Left forelimb (tissue), 1 donor: ENCODE results near the gene UGT1A7.

Experiments used
- DNase-seq: peaks from one replicate; pipeline ENCODE4 v3.0.0-alpha.2; 2018; ENCODE audit warnings: low spot score

UGT1A7 gene

DNA sequence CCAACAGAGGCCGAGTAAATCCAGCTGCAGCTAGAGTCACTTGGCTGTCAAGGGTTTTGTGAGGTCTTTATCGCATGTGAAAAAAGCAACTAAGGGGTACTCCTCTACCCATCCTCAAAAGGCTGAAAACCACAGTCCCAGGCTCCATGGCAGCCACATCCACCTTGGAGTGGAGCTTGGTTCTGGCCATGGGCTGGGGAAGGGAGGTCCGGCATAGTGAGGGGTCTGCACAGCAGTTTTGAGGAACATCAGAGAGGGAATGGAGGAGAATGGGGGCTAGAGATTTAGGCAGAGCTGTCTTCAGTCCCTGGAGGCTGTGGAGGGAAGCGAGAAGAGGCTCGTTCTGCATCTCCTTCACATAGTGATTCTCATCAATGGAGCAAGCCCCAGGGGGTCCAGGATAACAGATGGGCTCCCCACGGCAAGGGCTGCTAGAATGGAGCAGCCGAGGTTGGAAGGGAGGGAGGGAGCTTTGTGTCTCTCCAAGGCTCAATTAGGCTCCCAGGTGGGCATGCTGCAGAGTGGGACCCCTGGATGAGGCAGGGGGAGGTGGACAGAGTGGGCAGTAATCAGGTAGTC, 117.5 kb downstream of the UGT1A7 start:
- peak; percentile 34 for DNase-seq

DNA sequence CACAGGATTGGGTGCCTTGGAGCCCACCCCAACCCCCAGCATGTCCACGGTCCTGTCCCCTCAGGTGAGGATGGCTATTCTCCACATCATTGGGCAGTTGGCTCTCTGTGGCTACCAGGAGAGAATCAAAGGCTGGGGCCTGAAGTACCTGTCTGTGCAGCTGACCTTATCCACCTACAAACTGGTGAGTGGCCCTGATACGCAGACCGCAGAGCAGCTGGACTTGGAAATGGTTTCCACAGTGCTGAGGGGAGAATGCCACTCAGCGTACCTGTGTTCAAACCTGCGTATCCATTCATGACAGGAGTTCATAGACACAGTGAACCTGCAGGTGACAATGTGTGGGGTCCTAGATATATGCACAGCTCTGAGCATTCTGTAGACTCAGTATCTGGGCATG, 118.0 kb downstream of the UGT1A7 start:
- no peak for DNase-seq

DNA sequence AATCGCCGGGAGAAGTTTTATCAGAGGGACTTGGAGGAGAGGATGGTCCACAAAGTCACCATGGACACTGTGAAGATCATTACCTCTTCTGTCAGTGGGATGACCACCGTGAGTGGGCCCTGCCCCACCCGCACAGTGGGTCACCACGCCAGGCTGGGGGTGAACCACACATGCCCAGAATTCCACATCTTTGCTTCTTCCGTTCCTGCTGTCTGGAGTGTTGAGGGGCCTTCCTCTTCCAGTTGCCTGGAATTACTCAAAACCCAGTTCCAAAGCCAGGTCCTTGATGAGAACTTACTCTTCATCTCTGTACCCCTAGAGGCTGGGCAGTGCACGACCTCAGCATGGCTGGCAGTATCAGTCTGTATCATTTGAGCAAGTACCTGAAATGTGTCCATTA, 118.5 kb downstream of the UGT1A7 start:
- DNase-seq: peak; percentile 58

DNA sequence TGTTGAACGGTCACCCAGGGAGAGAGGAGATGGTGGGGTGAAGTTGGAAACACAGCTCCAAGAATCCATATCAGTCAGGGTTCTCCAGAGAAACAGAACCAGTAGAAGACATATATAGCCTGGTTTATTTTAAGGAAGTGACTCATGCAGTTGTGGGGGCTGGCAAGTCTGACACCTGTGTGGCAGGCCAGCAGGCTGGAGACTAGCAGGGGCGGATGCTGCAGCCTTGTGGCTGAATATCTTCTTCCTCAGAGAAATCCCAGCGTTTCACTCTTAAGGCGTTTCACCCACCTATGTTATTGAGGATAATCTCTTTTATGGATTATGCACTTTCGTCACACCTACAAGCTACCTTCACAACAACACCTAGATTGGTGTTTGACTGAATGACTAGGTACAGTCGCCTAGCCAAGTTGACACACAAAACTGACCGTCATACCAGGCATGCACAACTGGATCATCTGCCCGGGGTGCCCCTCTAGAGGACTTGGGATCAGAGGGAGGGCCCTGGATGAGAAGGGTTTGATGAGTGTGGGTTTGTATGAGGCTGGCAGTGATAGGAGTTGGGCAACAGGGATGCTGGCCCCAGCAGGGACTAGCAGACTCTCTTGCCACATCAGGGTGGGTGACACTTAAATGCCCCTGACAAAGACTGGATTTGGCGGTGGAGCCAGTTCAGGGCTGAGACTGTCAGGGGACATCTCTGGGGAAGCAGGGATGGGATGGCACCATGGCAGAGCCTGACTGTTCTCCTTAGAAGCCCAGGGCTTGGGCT, 119.8 kb downstream of the UGT1A7 start:
- no peak for DNase-seq

DNA sequence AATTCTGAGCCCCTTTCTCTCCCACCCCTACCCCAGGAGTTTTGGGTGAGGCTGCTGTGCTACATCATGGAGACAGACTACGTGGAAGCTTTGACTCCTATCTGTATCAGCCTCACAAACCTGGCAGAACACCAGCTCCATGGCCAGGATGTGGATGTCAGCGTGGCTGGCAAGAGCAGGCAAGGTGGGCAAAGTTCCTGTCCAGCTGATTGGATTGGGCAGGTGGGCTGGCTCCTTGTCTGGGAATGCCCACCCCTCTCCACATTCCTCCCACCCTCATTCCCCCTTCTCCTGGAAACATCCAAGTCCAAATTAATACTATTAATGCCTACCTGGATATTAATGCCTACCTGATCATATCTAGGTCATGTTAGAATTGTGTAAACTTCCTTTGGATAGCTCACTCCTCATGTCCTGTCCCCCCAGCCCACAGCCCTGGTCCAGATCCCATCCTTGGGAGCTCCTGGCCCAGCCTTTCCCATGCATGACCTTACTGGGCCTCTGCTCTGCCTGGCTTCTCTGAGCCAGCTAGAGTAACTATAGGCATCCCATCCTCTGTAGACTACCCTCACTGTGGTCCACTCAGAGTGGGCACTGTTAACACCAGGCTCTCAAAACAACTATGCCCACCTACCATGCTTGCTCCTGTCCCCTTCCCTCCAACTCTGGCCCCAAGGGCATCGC, 120.6 kb downstream of the UGT1A7 start:
- no peak for DNase-seq

GRCh38 chr2:233803292-233803911, 121.7 kb downstream of the UGT1A7 start:
- peak; percentile 55 for DNase-seq

GRCh38 chr2:233803994-233804393, 122.3 kb downstream of the UGT1A7 start:
- peak; percentile 45 for DNase-seq

DNA sequence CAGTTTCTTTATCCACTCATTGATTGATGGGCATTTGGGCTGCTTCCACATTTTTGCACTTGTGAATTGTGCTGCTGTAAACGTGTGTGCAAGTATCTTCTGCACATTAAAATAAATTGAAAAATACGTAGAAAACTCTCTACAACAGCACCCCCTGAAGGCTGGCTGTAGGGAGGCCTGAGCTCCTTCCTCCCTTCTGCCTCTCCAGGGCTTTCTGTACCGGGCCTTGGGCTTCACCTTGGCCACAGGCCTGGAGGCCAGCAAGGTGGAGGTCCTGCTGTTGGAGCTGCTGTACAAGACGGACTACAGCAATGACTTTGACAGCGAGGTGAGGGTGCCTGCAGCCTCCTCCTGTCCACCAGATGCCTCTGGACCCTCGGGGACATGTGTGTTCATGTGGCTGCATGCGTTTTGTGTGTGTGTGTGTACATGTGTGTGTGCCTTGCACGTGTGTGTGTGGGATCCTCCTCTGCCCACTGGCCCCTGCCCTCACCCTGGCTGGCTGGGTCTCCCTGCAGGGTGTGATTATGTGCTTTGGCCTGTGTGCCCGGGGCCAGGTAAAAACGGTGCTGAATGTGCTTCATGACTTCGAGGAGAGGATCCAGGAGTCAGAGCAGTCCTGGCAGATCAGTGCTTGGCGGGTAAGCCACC, 125.6 kb downstream of the UGT1A7 start:
- no peak for DNase-seq

- peak; percentile 55 for DNase-seq
Observed at GRCh38 chr2:233807966-233808935, 126.5 kb downstream of the UGT1A7 start.

DNA sequence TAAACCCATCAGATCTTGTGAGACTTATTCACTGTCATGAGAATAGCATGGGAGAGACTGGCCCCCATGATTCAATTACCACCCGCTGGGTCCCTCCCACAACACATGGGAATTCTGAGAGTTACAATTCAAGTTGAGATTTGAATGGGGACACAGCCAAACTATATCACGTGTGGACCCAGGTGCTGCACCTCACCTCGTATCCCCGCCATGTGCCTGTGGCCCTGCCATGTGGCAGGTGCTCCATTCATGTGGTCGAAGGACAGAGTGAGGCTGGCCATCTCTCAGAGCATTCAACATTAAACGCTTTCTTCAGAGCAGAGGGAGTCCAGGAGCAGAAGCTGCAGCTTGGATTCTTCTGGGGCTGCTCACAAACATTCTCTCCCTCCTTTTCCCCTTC, 128.7 kb downstream of the UGT1A7 start:
- no peak for DNase-seq

DNA sequence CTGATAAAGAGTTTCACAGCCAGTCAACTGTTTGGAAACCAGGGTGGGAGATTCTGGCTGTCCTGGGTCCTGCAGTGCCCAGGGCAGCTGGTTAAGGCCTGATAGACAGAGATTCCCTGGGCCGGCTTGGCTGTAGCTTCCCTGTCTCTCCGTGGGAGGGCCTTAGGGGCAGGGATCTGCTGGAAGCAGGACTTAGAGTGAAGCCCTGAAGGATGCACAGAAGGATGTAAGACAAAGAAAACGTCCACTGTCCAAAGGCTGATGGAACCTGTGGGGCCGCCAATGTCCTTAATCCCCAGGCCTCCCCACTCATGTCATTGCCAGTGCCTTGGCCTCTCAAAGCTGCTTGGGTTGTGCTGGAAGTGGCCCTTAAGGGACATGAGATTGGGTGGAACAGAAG, 129.4 kb downstream of the UGT1A7 start:
- DNase-seq: no peak

GRCh38 chr2:233811732-233812131, 130.0 kb downstream of the UGT1A7 start:
- no peak for DNase-seq

DNA sequence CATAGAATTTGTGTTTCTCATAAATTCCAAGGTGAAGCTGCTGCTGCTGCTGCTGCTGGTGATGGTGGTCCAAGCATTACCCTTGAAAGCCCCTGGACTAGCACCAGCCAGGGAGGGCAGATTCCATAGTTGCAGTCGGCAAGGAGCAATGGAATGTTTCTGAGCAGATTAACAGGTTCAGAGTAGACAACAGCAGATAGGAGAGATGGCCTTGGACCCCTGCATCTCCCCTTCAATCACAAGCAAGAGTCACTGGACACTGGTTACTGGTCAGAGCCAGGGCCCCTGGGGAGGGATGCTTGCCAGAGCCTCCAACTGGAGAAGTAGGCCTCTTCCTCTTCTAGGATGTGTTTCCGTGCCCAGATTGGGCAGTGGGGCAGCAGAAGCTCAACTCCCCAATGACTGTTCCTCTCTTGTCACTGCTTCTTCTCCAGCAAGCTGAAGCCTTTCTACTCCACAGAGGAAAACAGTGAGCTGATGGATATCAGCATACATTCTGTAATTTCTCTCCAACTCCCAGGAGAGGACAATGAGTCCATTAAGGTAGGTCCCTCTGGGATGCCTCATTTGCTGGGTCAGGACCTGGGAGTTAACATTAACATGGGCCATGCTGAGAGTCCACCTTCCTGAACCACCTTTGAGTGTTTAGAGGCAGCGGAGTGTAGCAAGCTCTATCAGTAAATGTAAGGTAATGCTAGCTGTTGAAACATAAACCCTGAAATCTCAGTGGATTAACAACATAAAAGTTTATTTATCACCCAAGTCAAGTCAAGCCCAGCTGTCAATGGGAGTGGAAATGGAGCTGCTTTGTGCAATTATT, 131.7 kb downstream of the UGT1A7 start:
- peak; percentile 33 for DNase-seq

- peak; percentile 18 for DNase-seq
Observed at GRCh38 chr2:233814056-233814835, 132.5 kb downstream of the UGT1A7 start.

- DNase-seq: no peak
Observed at GRCh38 chr2:233815861-233816260, 134.2 kb downstream of the UGT1A7 start.

- no peak for DNase-seq
Observed at GRCh38 chr2:233816334-233816733, 134.6 kb downstream of the UGT1A7 start.

DNA sequence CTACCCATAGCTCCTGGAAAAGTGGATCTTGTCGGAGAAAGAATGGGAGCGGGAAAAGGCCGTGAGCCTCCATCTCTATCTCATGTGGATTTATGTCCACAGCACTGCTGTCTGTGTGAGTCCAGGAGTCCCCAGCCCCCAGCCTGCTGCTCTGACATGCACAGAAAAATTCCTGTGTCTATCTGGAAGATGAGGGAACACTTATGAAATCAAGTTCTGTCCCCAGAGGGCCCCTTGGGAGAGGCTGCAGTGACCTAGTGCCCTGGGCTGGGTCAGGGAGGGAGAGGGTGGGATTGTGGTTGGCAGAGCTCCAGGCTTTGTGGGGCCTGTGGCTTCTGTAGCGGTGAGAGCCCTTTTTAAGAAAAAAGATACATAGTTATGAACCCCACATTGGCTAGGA, 135.1 kb downstream of the UGT1A7 start:
- DNase-seq: peak; percentile 31

DNA sequence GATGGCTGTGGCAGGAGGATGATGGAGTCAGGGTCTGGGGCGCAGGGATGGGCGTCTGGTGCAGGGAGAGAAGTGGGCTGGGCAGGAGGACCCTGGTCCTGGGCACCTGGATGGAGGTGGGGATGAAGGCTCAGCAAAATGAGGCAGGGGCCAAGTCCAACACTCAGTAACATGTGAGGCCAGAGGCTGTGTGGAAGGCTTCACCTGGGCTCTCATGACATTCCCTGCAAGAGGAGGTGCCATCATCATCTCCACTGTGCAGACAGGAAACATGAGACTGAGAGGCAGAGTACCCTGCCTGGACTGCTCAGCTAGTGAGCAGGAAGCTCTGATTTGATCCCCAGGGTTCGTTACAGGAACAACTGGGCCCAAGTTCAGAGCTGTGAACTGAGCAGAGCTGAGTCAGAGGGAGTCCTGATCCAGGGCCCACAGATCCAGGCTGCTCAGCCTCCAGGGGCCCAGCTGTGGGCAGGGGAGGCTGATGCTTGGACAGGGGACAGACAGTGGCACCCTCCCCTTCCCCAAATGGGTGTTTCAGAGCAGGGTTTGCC, 135.7 kb downstream of the UGT1A7 start:
- DNase-seq: peak; percentile 41
